ENCODE data around the gene SIAH2.

- no peak for TF ChIP-seq CTCF (IDR thresholded peaks at IDR 0.05)
- no peak for TF ChIP-seq POLR2A (IDR thresholded peaks at IDR 0.05)
- TF ChIP-seq POLR2AphosphoS5 (IDR thresholded peaks at IDR 0.05), result no peak
These were observed 13.7 kb downstream of the SIAH2 start for GRCh38 chr3:150749255-150749654.

Data from breast epithelium (tissue), 3 donors.